Omental fat pad (tissue), 4 donors: ENCODE data around the gene UGGT1. TPM values are rescaled to one million over a fixed set of nuclear protein-coding genes. Genes with fewer than 3 reads are reported as not detected.

ENCODE experiments used
- ATAC-seq: fragments of 150-250 bp; one replicate; pipeline ENCODE4 v1.9.1; 2016; ENCODE audit warnings: mild to moderate bottlenecking, moderate library complexity; ENCODE audit not compliant: low FRiP score
- DNase-seq: peaks from one replicate; pipeline ENCODE4 v3.0.0-alpha.2; 2019; ENCODE audit warnings: low spot score
- CTCF ChIP-seq, 3 donors: fragments of 450-650 bp; IDR thresholded peaks; one replicate each; pipeline ENCODE4 v1.5.1; 2016 to 2017; ENCODE audit warnings: antibody characterized with exemption in 3 of 3, mild to moderate bottlenecking in 3 of 3, moderate library complexity in 2 of 3
- total RNA-seq, 4 donors: library from RNA; depleted of rRNA; stranded (reverse); fragments of >200 nt; gene quantifications; one replicate each; pipeline ENCODE4 v1.1.0, GENCODE V29; 2016

The UGGT1 gene
- total RNA-seq, 4 donors from 2014 or later, result 49.0 to 67.9 (median 66.7) TPM

- no peak for DNase-seq
- no peak for TF ChIP-seq CTCF (IDR thresholded peaks at IDR 0.05)
- ATAC-seq, result no peak
These were observed 32.9 kb upstream of the UGGT1 start for GRCh38 chr2:128058114-128058513.

GRCh38 chr2:128062571-128062970 lies 28.4 kb upstream of the UGGT1 start:
- ATAC-seq (no peak), DNase-seq (no peak)
- TF ChIP-seq CTCF (IDR thresholded peaks at IDR 0.05), result no peak

- DNase-seq (no peak), ATAC-seq (no peak)
- no peak for TF ChIP-seq CTCF (IDR thresholded peaks at IDR 0.05)
These were observed 26.6 kb upstream of the UGGT1 start for GRCh38 chr2:128064353-128064752.

GRCh38 chr2:128069769-128070168 lies 21.2 kb upstream of the UGGT1 start:
- DNase-seq (no peak), ATAC-seq (no peak)
- TF ChIP-seq CTCF (IDR thresholded peaks at IDR 0.05), result no peak

- DNase-seq, result no peak
- no peak for TF ChIP-seq CTCF (IDR thresholded peaks at IDR 0.05)
- no peak for ATAC-seq
These were observed 17.7 kb upstream of the UGGT1 start for GRCh38 chr2:128073278-128073677.

- no peak for TF ChIP-seq CTCF (IDR thresholded peaks at IDR 0.05)
- DNase-seq (no peak), ATAC-seq (no peak)
These were observed 14.4 kb upstream of the UGGT1 start for GRCh38 chr2:128076461-128077106.

- ATAC-seq (no peak), DNase-seq (no peak)
- no peak for TF ChIP-seq CTCF (IDR thresholded peaks at IDR 0.05)
These were observed 6.2 kb upstream of the UGGT1 start for GRCh38 chr2:128084757-128085156.
